Right atrium auricular region (tissue), 2 donors: ENCODE measurements around the gene PHLDB3. TPM values are rescaled to one million over a fixed set of nuclear protein-coding genes. Genes with fewer than 3 reads are reported as not detected.
"Not testable (repeated sequence)": the region's sequence is repeated elsewhere in the genome, so short reads cannot be mapped to it uniquely, and the experiment has no call there.

Source experiments
- DNase-seq: peaks from one replicate; pipeline ENCODE4 v3.0.0-alpha.2; 2019; ENCODE audit warnings: low spot score
- H3K27ac ChIP-seq, 2 donors: fragments of 200-600 bp; sonication (generic); 1 replicate in 1 of 2; 2 replicates in 1 of 2; pipeline ENCODE4 v1.5.1; 2016 to 2019
- H3K27me3 ChIP-seq, 2 donors: fragments of 200-600 bp; sonication (generic); one replicate each; pipeline versions ENCODE4 v1.5.1 to v1.6.0; 2017 to 2019
- H3K36me3 ChIP-seq: fragments of 200-600 bp; sonication (generic); one replicate; pipeline ENCODE4 v1.5.1; 2016
- H3K4me1 ChIP-seq, 2 donors: fragments of 200-600 bp; sonication (generic); one replicate each; pipeline versions ENCODE4 v1.5.1 to v1.6.0; 2017 to 2019
- H3K4me3 ChIP-seq, 2 donors: fragments of 200-600 bp; sonication (generic); 1 replicate in 1 of 2; 2 replicates in 1 of 2; pipeline ENCODE4 v1.5.1; 2017 to 2019; ENCODE audit warnings: mild to moderate bottlenecking in 1 of 2, moderate library complexity in 1 of 2
- H3K9me3 ChIP-seq, 2 donors: fragments of 200-600 bp; sonication (generic); one replicate each; pipeline ENCODE4 v1.5.1; 2019
- CTCF ChIP-seq, 2 donors: fragments of 200-600 bp; sonication (generic); IDR thresholded peaks; one replicate each; pipeline ENCODE4 v1.5.1; 2019; ENCODE audit warnings: antibody characterized with exemption in 2 of 2
- total RNA-seq, 2 donors: library from RNA; depleted of rRNA; stranded (reverse); fragments of >200 nt; gene quantifications; one replicate each; pipeline ENCODE4 v1.1.0, GENCODE V29; 2016

PHLDB3 gene
- total RNA-seq, 2 donors from 2014 or later: 3.6 to 7.7 TPM

- no peak overlapping the region for H3K27ac ChIP-seq
- TF ChIP-seq CTCF (IDR thresholded peaks at IDR 0.05): no peak
- no peaks in the 10 kb centered on the region for H3K9me3 ChIP-seq
- H3K4me3 ChIP-seq: no peak overlapping the region
- H3K27me3 ChIP-seq: no peaks in the 10 kb centered on the region
- H3K4me1 ChIP-seq: peaks cover 0 to 13% of the 10 kb centered on the region in 2 donors
- H3K36me3 ChIP-seq: no peaks in the 10 kb centered on the region
- no peak for DNase-seq
Measured at GRCh38 chr19:43441716-43442115, 62.8 kb downstream of the PHLDB3 start.

GRCh38 chr19:43439709-43440063 is 64.9 kb downstream of the PHLDB3 start:
- Histone ChIP-seq H3K27ac (no peak overlapping the region), H3K4me1 (peaks cover 0 to 13% of the 10 kb centered on the region in 2 donors), H3K9me3 (no peaks in the 10 kb centered on the region), H3K4me3 (no peak overlapping the region), H3K27me3 (no peaks in the 10 kb centered on the region), H3K36me3 (no peaks in the 10 kb centered on the region)
- no peak for DNase-seq
- TF ChIP-seq CTCF (IDR thresholded peaks at IDR 0.05): no peak

- peaks cover 0 to 13% of the 10 kb centered on the region in 2 donors for H3K4me1 ChIP-seq
- H3K36me3 ChIP-seq: no peaks in the 10 kb centered on the region
- no peak for DNase-seq
- H3K9me3 ChIP-seq: no peaks in the 10 kb centered on the region
- TF ChIP-seq CTCF (IDR thresholded peaks at IDR 0.05): no peak
- no peak overlapping the region for H3K4me3 ChIP-seq
- H3K27ac ChIP-seq: peak overlapping the region; percentile 3 to 62
- H3K27me3 ChIP-seq: no peaks in the 10 kb centered on the region
Measured at GRCh38 chr19:43439032-43439708, 65.4 kb downstream of the PHLDB3 start.

- Histone ChIP-seq H3K4me3 (no peak overlapping the region), H3K9me3 (no peaks in the 10 kb centered on the region), H3K4me1 (peaks cover 0 to 13% of the 10 kb centered on the region in 2 donors), H3K36me3 (no peaks in the 10 kb centered on the region), H3K27me3 (no peaks in the 10 kb centered on the region), H3K27ac (peak overlapping the region; percentile 3 to 62)
- no peak for TF ChIP-seq CTCF (IDR thresholded peaks at IDR 0.05)
- DNase-seq: peak; percentile 65
Measured at GRCh38 chr19:43438291-43439031, 66.1 kb downstream of the PHLDB3 start.

- Histone ChIP-seq H3K4me1 (peaks cover 0 to 13% of the 10 kb centered on the region in 2 donors), H3K27ac (no peak overlapping the region), H3K4me3 (no peak overlapping the region), H3K9me3 (no peaks in the 10 kb centered on the region), H3K36me3 (no peaks in the 10 kb centered on the region), H3K27me3 (no peaks in the 10 kb centered on the region)
- no peak for DNase-seq
- no peak for TF ChIP-seq CTCF (IDR thresholded peaks at IDR 0.05)
Measured at GRCh38 chr19:43437712-43438111, 66.8 kb downstream of the PHLDB3 start.

- DNase-seq, H3K36me3 ChIP-seq, H3K27ac ChIP-seq, H3K9me3 ChIP-seq, H3K4me3 ChIP-seq, H3K27me3 ChIP-seq: not testable (repeated sequence)
- peaks cover 0 to 13% of the 10 kb centered on the region in 2 donors for H3K4me1 ChIP-seq
Measured at GRCh38 chr19:43437284-43437683, 67.3 kb downstream of the PHLDB3 start.
